Glutamatergic neuron (in vitro differentiated cells): Measurements from ENCODE around the gene APAF1. TPM values are rescaled to one million over a fixed set of nuclear protein-coding genes. Genes with fewer than 3 reads are reported as not detected.
"Not testable (repeated sequence)": the region's sequence is repeated elsewhere in the genome, so short reads cannot be mapped to it uniquely, and the experiment has no call there.

Experiments
- DNase-seq: peaks from one replicate; pipeline ENCODE4 v3.0.0; 2022
- H3K27ac Mint-ChIP-seq: one replicate; pipeline ENCODE4 v1.8.0; 2020; ENCODE audit warnings: mild to moderate bottlenecking, mixed read lengths, inconsistent platforms; ENCODE audit not compliant: unreplicated experiment
- H3K27me3 Mint-ChIP-seq: one replicate; pipeline ENCODE4 v1.8.0; 2020; ENCODE audit warnings: mild to moderate bottlenecking, moderate library complexity, mixed read lengths, inconsistent platforms; ENCODE audit not compliant: unreplicated experiment
- H3K36me3 Mint-ChIP-seq: one replicate; pipeline ENCODE4 v1.8.0; 2020; ENCODE audit warnings: mild to moderate bottlenecking, mixed read lengths, inconsistent platforms; ENCODE audit not compliant: unreplicated experiment
- H3K4me1 Mint-ChIP-seq: one replicate; pipeline ENCODE4 v1.8.0; 2020; ENCODE audit warnings: mild to moderate bottlenecking, low read depth, mixed read lengths, inconsistent platforms; ENCODE audit not compliant: unreplicated experiment
- H3K4me3 Mint-ChIP-seq: one replicate; pipeline ENCODE4 v1.8.0; 2020; ENCODE audit warnings: mild to moderate bottlenecking, mixed read lengths, inconsistent platforms; ENCODE audit not compliant: unreplicated experiment
- H3K9me3 Mint-ChIP-seq: one replicate; pipeline ENCODE4 v1.8.0; 2020; ENCODE audit warnings: mild to moderate bottlenecking, moderate library complexity, mixed read lengths, inconsistent platforms; ENCODE audit not compliant: unreplicated experiment
- total RNA-seq: library from RNA; stranded (reverse); fragmentation: NEBNext Ultra II Directional; extraction: Animal tissue kit (Norgen Biotek cat#: 25700); gene quantifications from one replicate; pipeline ENCODE4 v1.2.1, GENCODE V29; 2021; ENCODE audit not compliant: unreplicated experiment
- TF ChIP-seq, protein P1 (sequence below): fragments of 200-600 bp; sonication (generic); IDR thresholded peaks from one replicate; pipeline ENCODE4 v1.5.0; 2021; ENCODE audit not compliant: partially characterized antibody, unreplicated experiment

The APAF1 gene
- total RNA-seq, 1 donor from 2014 or later: 20.8 TPM

- Mint-ChIP-seq H3K27ac (no peak overlapping the region), H3K36me3 (no peaks in the 10 kb centered on the region), H3K27me3 (peaks cover 10% of the 10 kb centered on the region), H3K9me3 (peaks cover 1% of the 10 kb centered on the region), H3K4me1 (peaks cover 3% of the 10 kb centered on the region), H3K4me3 (no peak overlapping the region)
- no peak for DNase-seq
- TF ChIP-seq, protein P1, sequence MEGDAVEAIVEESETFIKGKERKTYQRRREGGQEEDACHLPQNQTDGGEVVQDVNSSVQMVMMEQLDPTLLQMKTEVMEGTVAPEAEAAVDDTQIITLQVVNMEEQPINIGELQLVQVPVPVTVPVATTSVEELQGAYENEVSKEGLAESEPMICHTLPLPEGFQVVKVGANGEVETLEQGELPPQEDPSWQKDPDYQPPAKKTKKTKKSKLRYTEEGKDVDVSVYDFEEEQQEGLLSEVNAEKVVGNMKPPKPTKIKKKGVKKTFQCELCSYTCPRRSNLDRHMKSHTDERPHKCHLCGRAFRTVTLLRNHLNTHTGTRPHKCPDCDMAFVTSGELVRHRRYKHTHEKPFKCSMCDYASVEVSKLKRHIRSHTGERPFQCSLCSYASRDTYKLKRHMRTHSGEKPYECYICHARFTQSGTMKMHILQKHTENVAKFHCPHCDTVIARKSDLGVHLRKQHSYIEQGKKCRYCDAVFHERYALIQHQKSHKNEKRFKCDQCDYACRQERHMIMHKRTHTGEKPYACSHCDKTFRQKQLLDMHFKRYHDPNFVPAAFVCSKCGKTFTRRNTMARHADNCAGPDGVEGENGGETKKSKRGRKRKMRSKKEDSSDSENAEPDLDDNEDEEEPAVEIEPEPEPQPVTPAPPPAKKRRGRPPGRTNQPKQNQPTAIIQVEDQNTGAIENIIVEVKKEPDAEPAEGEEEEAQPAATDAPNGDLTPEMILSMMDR: no peak
Observed at GRCh38 chr12:98748463-98748862, 103.4 kb downstream of the APAF1 start.

- TF ChIP-seq, protein P1: no peak
Observed at GRCh38 chr12:98750511-98750910, 105.4 kb downstream of the APAF1 start.

DNA sequence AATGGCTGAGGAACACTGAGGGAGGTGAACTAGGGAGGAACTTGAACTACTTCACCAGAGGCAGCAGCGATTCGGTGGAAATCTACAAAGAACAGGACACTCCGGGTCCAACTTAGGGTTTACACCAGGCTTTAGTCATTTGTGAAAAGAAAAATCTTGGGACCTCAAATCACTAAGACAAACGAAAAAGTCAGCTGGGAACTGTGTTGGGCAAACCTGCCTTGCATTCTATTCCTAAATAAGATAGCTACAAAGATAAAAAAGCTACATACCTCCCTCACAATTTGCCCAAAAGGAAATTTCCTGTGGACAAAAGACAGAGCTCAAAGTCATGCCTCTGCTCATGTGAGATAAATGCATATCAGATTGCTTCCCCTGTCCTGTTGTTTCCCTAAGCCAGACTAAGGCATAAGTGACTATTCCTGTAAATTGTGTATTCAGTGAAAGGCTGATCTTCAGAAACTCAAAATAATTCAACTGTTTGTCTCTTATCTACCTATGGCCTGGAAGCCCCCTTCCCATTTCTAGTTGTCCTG is 106.6 kb downstream of the APAF1 start:
- Mint-ChIP-seq H3K4me1 (peaks cover 3% of the 10 kb centered on the region), H3K27me3 (peaks cover 7% of the 10 kb centered on the region), H3K9me3 (peaks cover 1% of the 10 kb centered on the region), H3K27ac (no peak overlapping the region), H3K4me3 (no peak overlapping the region), H3K36me3 (no peaks in the 10 kb centered on the region)
- DNase-seq: no peak
- TF ChIP-seq, protein P1: no peak

More at GRCh38 chr12:98750511-98750910, 105.4 kb downstream of the APAF1 start:
- H3K4me3 Mint-ChIP-seq: no peak overlapping the region
- no peak overlapping the region for H3K27ac Mint-ChIP-seq
- peaks cover 1% of the 10 kb centered on the region for H3K9me3 Mint-ChIP-seq
- peaks cover 10% of the 10 kb centered on the region for H3K27me3 Mint-ChIP-seq
- no peak for DNase-seq
- H3K36me3 Mint-ChIP-seq: no peaks in the 10 kb centered on the region
- H3K4me1 Mint-ChIP-seq: peaks cover 3% of the 10 kb centered on the region

DNA sequence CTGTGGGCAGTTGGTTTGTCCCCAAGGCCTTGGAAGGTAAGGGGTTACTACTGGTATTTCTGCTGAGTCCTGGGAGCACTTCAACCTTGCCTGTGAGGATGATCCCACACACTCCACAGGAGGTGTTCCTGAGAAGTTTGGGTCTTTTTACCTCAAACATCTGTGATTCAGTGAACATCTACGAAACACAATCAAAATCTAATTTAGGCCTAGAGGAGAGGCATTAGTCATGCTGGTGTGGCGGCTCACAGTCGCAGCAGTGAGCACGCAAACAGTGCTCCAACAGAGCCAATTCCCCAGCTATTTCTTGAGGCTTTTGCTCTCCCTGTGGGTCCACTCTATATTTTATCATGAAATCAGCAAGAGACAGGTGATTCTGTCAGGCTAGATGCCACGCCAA is 107.6 kb downstream of the APAF1 start:
- TF ChIP-seq, protein P1: no peak
- no peak overlapping the region for H3K27ac Mint-ChIP-seq
- DNase-seq: no peak
- no peak overlapping the region for H3K4me3 Mint-ChIP-seq
- H3K4me1 Mint-ChIP-seq: peaks cover 3% of the 10 kb centered on the region
- H3K9me3 Mint-ChIP-seq: peaks cover 1% of the 10 kb centered on the region
- H3K36me3 Mint-ChIP-seq: no peaks in the 10 kb centered on the region
- peaks cover 7% of the 10 kb centered on the region for H3K27me3 Mint-ChIP-seq

- Mint-ChIP-seq H3K9me3 (peaks cover 1% of the 10 kb centered on the region), H3K4me3 (no peak overlapping the region), H3K27me3 (peaks cover 7% of the 10 kb centered on the region), H3K4me1 (peaks cover 3% of the 10 kb centered on the region), H3K36me3 (no peaks in the 10 kb centered on the region), H3K27ac (no peak overlapping the region)
- no peak for DNase-seq
- TF ChIP-seq, protein P1: no peak
Observed at GRCh38 chr12:98754095-98754494, 109.0 kb downstream of the APAF1 start.

DNA sequence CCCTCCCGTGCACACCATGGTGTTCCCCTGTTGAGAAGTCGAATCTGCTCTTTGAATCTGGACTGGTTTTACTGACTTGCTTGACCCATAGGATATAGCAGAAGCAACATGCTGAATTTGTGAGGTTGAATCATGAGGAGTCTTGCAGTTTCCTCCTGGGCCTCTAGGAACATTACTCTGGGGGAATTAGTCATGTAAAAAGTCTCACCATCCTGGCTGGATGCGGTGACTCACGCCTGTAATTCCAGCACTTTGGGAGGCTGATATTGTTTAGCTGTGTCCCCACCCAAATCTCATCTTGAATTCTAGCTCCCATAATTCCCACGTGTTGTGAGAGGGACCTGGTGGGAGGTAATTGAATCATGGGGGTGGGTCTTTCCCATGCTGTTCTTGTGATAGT is 110.8 kb downstream of the APAF1 start:
- not testable (repeated sequence) for H3K4me3 Mint-ChIP-seq, H3K36me3 Mint-ChIP-seq, H3K27ac Mint-ChIP-seq, H3K9me3 Mint-ChIP-seq, DNase-seq, H3K27me3 Mint-ChIP-seq, H3K4me1 Mint-ChIP-seq
